H9 (cell line): ENCODE data around the gene FBXO41. TPM values are rescaled to one million over a fixed set of nuclear protein-coding genes. Genes with fewer than 3 reads are reported as not detected.

ENCODE experiments used
- DNase-seq: peaks from one replicate; pipeline ENCODE4 v3.0.0-alpha.2; 2017
- H2AFZ ChIP-seq: one replicate; pipeline ENCODE4 v1.6.1; 2013; ENCODE audit warnings: mild to moderate bottlenecking, low read length, control low read depth, moderate library complexity
- H2AK5ac ChIP-seq: 2 replicates; pipeline ENCODE4 v1.6.1; 2013; ENCODE audit warnings: low read length, control low read depth, mixed read lengths; ENCODE audit not compliant: insufficient read length
- H2BK120ac ChIP-seq: one replicate; pipeline ENCODE4 v1.6.1; 2013; ENCODE audit warnings: low read depth, mild to moderate bottlenecking, low read length, control low read depth, inconsistent platforms; ENCODE audit not compliant: poor library complexity, severe bottlenecking
- H2BK12ac ChIP-seq: 2 replicates; pipeline ENCODE4 v1.6.1; 2013; ENCODE audit warnings: low read length, control low read depth, mixed read lengths, low read depth; ENCODE audit not compliant: insufficient read length
- H2BK15ac ChIP-seq: 2 replicates; pipeline ENCODE4 v1.6.1; 2013; ENCODE audit warnings: low read depth, low read length, control low read depth
- H2BK20ac ChIP-seq: one replicate; pipeline ENCODE4 v1.6.1; 2013; ENCODE audit warnings: low read depth, mild to moderate bottlenecking, low read length, control low read depth, inconsistent platforms; ENCODE audit not compliant: poor library complexity, severe bottlenecking
- H2BK5ac ChIP-seq: 2 replicates; pipeline ENCODE4 v1.6.1; 2013; ENCODE audit warnings: low read length, control low read depth, mixed read lengths; ENCODE audit not compliant: insufficient read length
- H3K14ac ChIP-seq: 2 replicates; pipeline ENCODE4 v1.6.1; 2013; ENCODE audit warnings: low read length, control low read depth; ENCODE audit not compliant: insufficient read depth
- H3K18ac ChIP-seq: 2 replicates; pipeline ENCODE4 v1.6.1; 2013; ENCODE audit warnings: low read depth, mild to moderate bottlenecking, mixed read lengths, low read length, control low read depth; ENCODE audit not compliant: insufficient read length
- H3K23ac ChIP-seq: 2 replicates; pipeline ENCODE4 v1.6.1; 2013; ENCODE audit warnings: low read length, control low read depth, mixed read lengths, low read depth; ENCODE audit not compliant: insufficient read length
- H3K23me2 ChIP-seq: 2 replicates; pipeline ENCODE4 v1.6.1; 2013; ENCODE audit warnings: low read depth, mild to moderate bottlenecking, mixed read lengths, low read length, control low read depth; ENCODE audit not compliant: insufficient read length, poor library complexity, severe bottlenecking
- H3K27ac ChIP-seq: 2 replicates; pipeline ENCODE4 v1.5.1; 2013; ENCODE audit warnings: low read length, control low read depth, mixed read lengths, low read depth; ENCODE audit not compliant: insufficient read length
- H3K27me3 ChIP-seq: 2 replicates; pipeline ENCODE4 v1.6.1; 2013; ENCODE audit warnings: low read length, control low read depth, inconsistent platforms; ENCODE audit not compliant: insufficient read depth
- H3K4ac ChIP-seq: 2 replicates; pipeline ENCODE4 v1.6.1; 2013; ENCODE audit warnings: low read depth, mild to moderate bottlenecking, control low read depth, inconsistent platforms, low read length, moderate library complexity
- H3K4me1 ChIP-seq: 2 replicates; pipeline ENCODE4 v1.6.1; 2013; ENCODE audit warnings: low read length, control low read depth, inconsistent platforms; ENCODE audit not compliant: insufficient read depth
- H3K4me2 ChIP-seq: 2 replicates; pipeline ENCODE4 v1.6.1; 2013; ENCODE audit warnings: low read length, control low read depth, mixed read lengths; ENCODE audit not compliant: insufficient read length, insufficient read depth
- H3K56ac ChIP-seq: 2 replicates; pipeline ENCODE4 v1.6.1; 2013; ENCODE audit warnings: low read depth, mild to moderate bottlenecking, mixed read lengths, low read length, control low read depth; ENCODE audit not compliant: insufficient read length
- H3K79me1 ChIP-seq: 2 replicates; pipeline ENCODE4 v1.6.1; 2013; ENCODE audit warnings: low read depth, mild to moderate bottlenecking, moderate library complexity, low read length, control low read depth, inconsistent platforms; ENCODE audit not compliant: insufficient read depth, poor library complexity, severe bottlenecking
- H3K79me2 ChIP-seq: 2 replicates; pipeline ENCODE4 v1.6.1; 2013; ENCODE audit warnings: low read length, control low read depth, inconsistent platforms; ENCODE audit not compliant: insufficient read depth
- H3K9ac ChIP-seq: 2 replicates; pipeline ENCODE4 v1.6.1; 2013; ENCODE audit warnings: low read length, control low read depth, mixed read lengths; ENCODE audit not compliant: insufficient read length; ENCODE audit errors: extremely low read depth
- H3K9me3 ChIP-seq: one replicate; pipeline ENCODE4 v1.6.1; 2013; ENCODE audit warnings: low read depth, low read length, inconsistent platforms; ENCODE audit not compliant: control insufficient read depth
- H3T11ph ChIP-seq: one replicate; pipeline ENCODE4 v1.6.1; 2013; ENCODE audit warnings: mild to moderate bottlenecking, low read length, control low read depth, inconsistent platforms
- H4K20me1 ChIP-seq: one replicate; pipeline ENCODE4 v1.6.1; 2013; ENCODE audit not compliant: control insufficient read depth, insufficient read length, insufficient read depth
- H4K5ac ChIP-seq: 2 replicates; pipeline ENCODE4 v1.6.1; 2013; ENCODE audit warnings: low read depth, mild to moderate bottlenecking, mixed read lengths, low read length, control low read depth; ENCODE audit not compliant: insufficient read length
- H4K8ac ChIP-seq: replicated peaks from 2 replicates; pipeline ENCODE4 v1.6.1; 2013; ENCODE audit warnings: low read length, control low read depth, mixed read lengths, low read depth; ENCODE audit not compliant: insufficient read length
- H4K91ac ChIP-seq: 2 replicates; pipeline ENCODE4 v1.6.1; 2013; ENCODE audit warnings: low read depth, mild to moderate bottlenecking, moderate library complexity, mixed read lengths, low read length, control low read depth; ENCODE audit not compliant: insufficient read length
- H3K27ac Mint-ChIP-seq, 3 experiments: 2 replicates in 2 of 3; 3 replicates in 1 of 3; pipeline ENCODE4 v1.8.0; 2020 to 2021; ENCODE audit warnings: mixed read lengths in 3 of 3, mild to moderate bottlenecking in 1 of 3, moderate library complexity in 1 of 3
- H3K27me3 Mint-ChIP-seq: 2 replicates; pipeline ENCODE4 v1.8.0; 2021; ENCODE audit warnings: low read depth, mild to moderate bottlenecking, moderate library complexity, mixed read lengths
- H3K36me3 Mint-ChIP-seq, 3 experiments: 2 replicates in 2 of 3; 3 replicates in 1 of 3; pipeline ENCODE4 v1.8.0; 2020 to 2021; ENCODE audit warnings: low read depth in 3 of 3, mixed read lengths in 3 of 3; ENCODE audit not compliant: insufficient read depth in 1 of 3
- H3K4me1 Mint-ChIP-seq, 2 experiments: 2 replicates each; pipeline ENCODE4 v1.8.0; 2020; ENCODE audit warnings: mixed read lengths in 2 of 2
- H3K4me3 Mint-ChIP-seq, 2 experiments: 2 replicates in 1 of 2; 3 replicates in 1 of 2; pipeline ENCODE4 v1.8.0; 2020 to 2021; ENCODE audit warnings: mild to moderate bottlenecking in 2 of 2, mixed read lengths in 2 of 2, moderate library complexity in 1 of 2
- H3K9me3 Mint-ChIP-seq, 2 experiments: 2 replicates in 1 of 2; 3 replicates in 1 of 2; pipeline ENCODE4 v1.8.0; 2020; ENCODE audit warnings: mild to moderate bottlenecking in 2 of 2, mixed read lengths in 2 of 2, moderate library complexity in 1 of 2
- WGBS: extraction: QIAGEN DNeasy Blood & Tissue Kit; methylation state at CpG from one replicate; pipeline ENCODE4 v1.1.7; 2013; ENCODE audit warnings: missing lambda C conversion rate, low lambda C conversion rate, mixed read lengths; ENCODE audit not compliant: insufficient read length; ENCODE audit errors: extremely low coverage; 5-methylcytosine and 5-hydroxymethylcytosine counted together
- total RNA-seq: library from RNA; stranded (reverse); gene quantifications from 2 replicates; pipeline ENCODE4 v1.2.1, GENCODE V29; 2021
- TF ChIP-seq, protein P1 (sequence below): fragments of 200-600 bp; sonication (generic); conservative IDR thresholded peaks from 3 replicates; pipeline ENCODE4 v1.8.0; 2021; ENCODE audit warnings: antibody characterized with exemption, mild to moderate bottlenecking

Gene FBXO41
- total RNA-seq, 1 experiment from 2014 or later, result 16.2 TPM

- H4K91ac ChIP-seq, result no peak overlapping the region
- H4K5ac ChIP-seq, result no peak overlapping the region
- H3K23ac ChIP-seq, result no peak overlapping the region
- H2BK15ac ChIP-seq, result no peak overlapping the region
- no peak for DNase-seq
- no peaks in the 10 kb centered on the region for H3K9me3 ChIP-seq
- H3K36me3 Mint-ChIP-seq, result no peaks in the 10 kb centered on the region
- no peak overlapping the region for H3K56ac ChIP-seq
- H3K27me3 ChIP-seq, result no peaks in the 10 kb centered on the region
- H2BK5ac ChIP-seq, result no peak overlapping the region
- H4K8ac ChIP-seq, result no peak overlapping the region
- H2AK5ac ChIP-seq, result no peak overlapping the region
- no peak overlapping the region for H3K14ac ChIP-seq
- no peaks in the 10 kb centered on the region for H3K79me1 ChIP-seq
- peaks cover 9% of the 10 kb centered on the region for H3K27me3 Mint-ChIP-seq
- H3K27ac Mint-ChIP-seq, result no peak overlapping the region; a peak in 1 of 7 replicates
- H3K9me3 Mint-ChIP-seq, result no peaks in the 10 kb centered on the region
- H2BK120ac ChIP-seq, result no peak overlapping the region
- WGBS, result no CpG with 5 or more reads among the region's 7 CpGs
- no peak overlapping the region for H3K4me2 ChIP-seq
- peaks cover 7% of the 10 kb centered on the region; the same call in 1 of the 2 replicates for H3K79me2 ChIP-seq
- H3K18ac ChIP-seq, result no peak overlapping the region
- H3K4me1 Mint-ChIP-seq, result peaks cover 18 to 33% of the 10 kb centered on the region in 2 experiments
- H3K4me1 ChIP-seq, result no peaks in the 10 kb centered on the region
- no peak overlapping the region for H3K4me3 Mint-ChIP-seq
- no peak overlapping the region for H2AFZ ChIP-seq
- TF ChIP-seq, protein P1, sequence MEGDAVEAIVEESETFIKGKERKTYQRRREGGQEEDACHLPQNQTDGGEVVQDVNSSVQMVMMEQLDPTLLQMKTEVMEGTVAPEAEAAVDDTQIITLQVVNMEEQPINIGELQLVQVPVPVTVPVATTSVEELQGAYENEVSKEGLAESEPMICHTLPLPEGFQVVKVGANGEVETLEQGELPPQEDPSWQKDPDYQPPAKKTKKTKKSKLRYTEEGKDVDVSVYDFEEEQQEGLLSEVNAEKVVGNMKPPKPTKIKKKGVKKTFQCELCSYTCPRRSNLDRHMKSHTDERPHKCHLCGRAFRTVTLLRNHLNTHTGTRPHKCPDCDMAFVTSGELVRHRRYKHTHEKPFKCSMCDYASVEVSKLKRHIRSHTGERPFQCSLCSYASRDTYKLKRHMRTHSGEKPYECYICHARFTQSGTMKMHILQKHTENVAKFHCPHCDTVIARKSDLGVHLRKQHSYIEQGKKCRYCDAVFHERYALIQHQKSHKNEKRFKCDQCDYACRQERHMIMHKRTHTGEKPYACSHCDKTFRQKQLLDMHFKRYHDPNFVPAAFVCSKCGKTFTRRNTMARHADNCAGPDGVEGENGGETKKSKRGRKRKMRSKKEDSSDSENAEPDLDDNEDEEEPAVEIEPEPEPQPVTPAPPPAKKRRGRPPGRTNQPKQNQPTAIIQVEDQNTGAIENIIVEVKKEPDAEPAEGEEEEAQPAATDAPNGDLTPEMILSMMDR, result no peak
- H3T11ph ChIP-seq, result no peak overlapping the region
- H3K27ac ChIP-seq, result no peak overlapping the region
- no peaks in the 10 kb centered on the region for H3K23me2 ChIP-seq
- H2BK20ac ChIP-seq, result no peak overlapping the region
- no peak overlapping the region for H3K4ac ChIP-seq
- no peak overlapping the region for H3K9ac ChIP-seq
- no peak overlapping the region for H2BK12ac ChIP-seq
- H4K20me1 ChIP-seq, result no peaks in the 10 kb centered on the region
These were observed 72.2 kb downstream of the FBXO41 start for GRCh38 chr2:73212098-73212447.
